Inflammatory macrophage treated with lipopolysaccharide for 1 hour (primary cell): ENCODE results near the gene PLGRKT.
"Not testable (repeated sequence)": the region's sequence is repeated elsewhere in the genome, so short reads cannot be mapped to it uniquely, and the experiment has no call there.

Experiments used
- DNase-seq, 2 donors: peaks; one replicate each; pipeline ENCODE4 v3.0.0-alpha.2; 2020 to 2022

The PLGRKT gene

GRCh38 chr9:5375091-5375490, 62.6 kb downstream of the PLGRKT start:
- DNase-seq, result no peak

- DNase-seq, result no peak
Observed at GRCh38 chr9:5364294-5365024, 73.3 kb downstream of the PLGRKT start.

- no peak for DNase-seq
Observed at GRCh38 chr9:5361326-5362010, 76.3 kb downstream of the PLGRKT start.

GRCh38 chr9:5360341-5360740, 77.4 kb downstream of the PLGRKT start:
- no peak for DNase-seq

GRCh38 chr9:5357431-5358105, 80.2 kb downstream of the PLGRKT start:
- DNase-seq, result no peak

GRCh38 chr9:5355817-5356216, 81.9 kb downstream of the PLGRKT start:
- no peak for DNase-seq

GRCh38 chr9:5355226-5355625, 82.5 kb downstream of the PLGRKT start:
- DNase-seq, result no peak

- DNase-seq, result no peak
Observed at GRCh38 chr9:5354184-5354583, 83.5 kb downstream of the PLGRKT start.

GRCh38 chr9:5352637-5353248, 85.0 kb downstream of the PLGRKT start:
- DNase-seq, result no peak

- DNase-seq, result not testable (repeated sequence)
Observed at GRCh38 chr9:5338992-5339981, 98.4 kb downstream of the PLGRKT start, which contains the start of gene RLN1. RLN1 (minus strand) TSS chr9:5339876; CDS start chr9:5339746, 130 bp downstream.

GRCh38 chr9:5336688-5337087, 101.0 kb downstream of the PLGRKT start:
- DNase-seq, result no peak

- DNase-seq, result not testable (repeated sequence)
Observed at GRCh38 chr9:5331276-5331675, 106.4 kb downstream of the PLGRKT start.

GRCh38 chr9:5326893-5327548, 110.7 kb downstream of the PLGRKT start:
- DNase-seq, result no peak

- DNase-seq, result no peak
Observed at GRCh38 chr9:5326187-5326586, 111.5 kb downstream of the PLGRKT start.

- not testable (repeated sequence) for DNase-seq
Observed at GRCh38 chr9:5321601-5322000, 116.1 kb downstream of the PLGRKT start.

- DNase-seq, result no peak
Observed at GRCh38 chr9:5321058-5321457, 116.7 kb downstream of the PLGRKT start.

GRCh38 chr9:5316406-5316805, 121.3 kb downstream of the PLGRKT start:
- not testable (repeated sequence) for DNase-seq

GRCh38 chr9:5315187-5315923, 122.4 kb downstream of the PLGRKT start:
- no peak for DNase-seq

GRCh38 chr9:5310851-5311250, 126.9 kb downstream of the PLGRKT start:
- no peak for DNase-seq
